ENCODE measurements around the gene MAPKAP1. TPM values are rescaled to one million over a fixed set of nuclear protein-coding genes. Genes with fewer than 3 reads are reported as not detected.
A peak's percentile ranks its signal among the peaks of the same experiment; 100 is the strongest.

Gene MAPKAP1
- total RNA-seq, 1 donor from 2014 or later, result 84.9 TPM

- POLR2A ChIA-PET, result no interaction called here
- CTCF ChIA-PET, result no interaction called here
- H3K36me3 Mint-ChIP-seq (ENCODE audit: low read depth), result peaks cover 63% of the 10 kb centered on the region
Measured at GRCh38 chr9:125460346-125460745, 246.7 kb downstream of the MAPKAP1 start.

GRCh38 chr9:125457357-125457756, 249.7 kb downstream of the MAPKAP1 start:
- Mint-ChIP-seq H3K27ac (no peak overlapping the region), H3K36me3 (ENCODE audit: low read depth) (peaks cover 58% of the 10 kb centered on the region), H3K27me3 (no peaks in the 10 kb centered on the region), H3K4me3 (no peak overlapping the region), H3K9me3 (peaks cover 14% of the 10 kb centered on the region), H3K4me1 (peaks cover 13% of the 10 kb centered on the region)
- ChIA-PET CTCF (no interaction called here), POLR2A (interaction anchor here (0.5 to 0.6 kb wide), 2 partner anchors 53 to 74 kb away, joined by 3 to 4 read pairs; no protein-coding TSS in a partner anchor)
- ATAC-seq (ENCODE audit: low read depth) (no peak), DNase-seq (no peak)
- no peak for TF ChIP-seq CTCF (IDR thresholded peaks at IDR 0.05)
- intact Hi-C loops (cut with micrococcal nuclease), result no loop called here

More at GRCh38 chr9:125460346-125460745, 246.7 kb downstream of the MAPKAP1 start:
- H3K27me3 Mint-ChIP-seq, result no peaks in the 10 kb centered on the region
- intact Hi-C loops (cut with micrococcal nuclease), result no loop called here
- no peak overlapping the region for H3K27ac Mint-ChIP-seq
- H3K4me1 Mint-ChIP-seq, result peaks cover 3% of the 10 kb centered on the region
- TF ChIP-seq CTCF (IDR thresholded peaks at IDR 0.05), result no peak
- ATAC-seq (ENCODE audit: low read depth) (no peak), DNase-seq (no peak)
- H3K9me3 Mint-ChIP-seq, result peaks cover 14% of the 10 kb centered on the region
- no peak overlapping the region for H3K4me3 Mint-ChIP-seq

- intact Hi-C loops (cut with micrococcal nuclease), result no loop called here
- no peak overlapping the region for H3K4me3 Mint-ChIP-seq
- POLR2A ChIA-PET, result no interaction called here
- H3K36me3 Mint-ChIP-seq (ENCODE audit: low read depth), result peaks cover 58% of the 10 kb centered on the region
- peaks cover 14% of the 10 kb centered on the region for H3K9me3 Mint-ChIP-seq
- DNase-seq, result no peak
- CTCF ChIA-PET, result no interaction called here
- H3K27me3 Mint-ChIP-seq, result no peaks in the 10 kb centered on the region
- peaks cover 13% of the 10 kb centered on the region for H3K4me1 Mint-ChIP-seq
- ATAC-seq (ENCODE audit: low read depth), result no peak
- TF ChIP-seq CTCF (IDR thresholded peaks at IDR 0.05), result no peak
- H3K27ac Mint-ChIP-seq, result no peak overlapping the region
Measured at GRCh38 chr9:125455876-125456275, 251.1 kb downstream of the MAPKAP1 start.

- H3K27me3 Mint-ChIP-seq, result no peaks in the 10 kb centered on the region
- DNase-seq (no peak), ATAC-seq (ENCODE audit: low read depth) (no peak)
- no peak for TF ChIP-seq CTCF (IDR thresholded peaks at IDR 0.05)
- no peak overlapping the region for H3K4me3 Mint-ChIP-seq
- ChIA-PET CTCF (no interaction called here), POLR2A (no interaction called here)
- peaks cover 13% of the 10 kb centered on the region for H3K4me1 Mint-ChIP-seq
- H3K27ac Mint-ChIP-seq, result no peak overlapping the region
- H3K36me3 Mint-ChIP-seq (ENCODE audit: low read depth), result peaks cover 52% of the 10 kb centered on the region
- H3K9me3 Mint-ChIP-seq, result peaks cover 14% of the 10 kb centered on the region
- intact Hi-C loops (cut with micrococcal nuclease), result no loop called here
Measured at GRCh38 chr9:125455132-125455531, 251.9 kb downstream of the MAPKAP1 start.

GRCh38 chr9:125447202-125447802, 259.7 kb downstream of the MAPKAP1 start:
- Mint-ChIP-seq H3K9me3 (no peaks in the 10 kb centered on the region), H3K4me3 (peak overlapping the region; percentile 68), H3K4me1 (peaks cover 44% of the 10 kb centered on the region), H3K27me3 (no peaks in the 10 kb centered on the region), H3K27ac (peak overlapping the region; percentile 74), H3K36me3 (ENCODE audit: low read depth) (peaks cover 34% of the 10 kb centered on the region)
- DNase-seq (no peak), ATAC-seq (ENCODE audit: low read depth) (peak; percentile 3)
- no peak for TF ChIP-seq CTCF (IDR thresholded peaks at IDR 0.05)
- POLR2A ChIA-PET, result no interaction called here
- intact Hi-C loops (cut with micrococcal nuclease), result loop anchor here (1.0 to 5.0 kb wide), 3 partner anchors 39 to 300 kb away; partner anchors contain the start of gene PBX3
- CTCF ChIA-PET, result no interaction called here
